Measurements from ENCODE around the gene RAVER2.
A peak's percentile ranks its signal among the peaks of the same experiment; 100 is the strongest.
"Not testable (repeated sequence)": the region's sequence is repeated elsewhere in the genome, so short reads cannot be mapped to it uniquely, and the experiment has no call there.

RAVER2 gene

GRCh38 chr1:64744492-64745180, at the start of gene RAVER2:
Gene RAVER2 (plus strand): TSS chr1:64745075. CDS start chr1:64745173, 98 bp downstream.
- DNase-seq (ENCODE audit: low read depth in 2 of 2, low spot score in 1 of 2), result peak in 1 of 2 donors; percentile 40

GRCh38 chr1:64696879-64697278, 48.0 kb upstream of the RAVER2 start:
- no peak for DNase-seq (ENCODE audit: low read depth in 2 of 2, low spot score in 1 of 2)

- DNase-seq (ENCODE audit: low read depth in 2 of 2, low spot score in 1 of 2), result no peak
Observed at GRCh38 chr1:64699327-64699726, 45.5 kb upstream of the RAVER2 start.

- no peak for DNase-seq (ENCODE audit: low read depth in 2 of 2, low spot score in 1 of 2)
Observed at GRCh38 chr1:64701071-64701470, 43.8 kb upstream of the RAVER2 start.

GRCh38 chr1:64701886-64702285, 43.0 kb upstream of the RAVER2 start:
- no peak for DNase-seq (ENCODE audit: low read depth in 2 of 2, low spot score in 1 of 2)

GRCh38 chr1:64702670-64703069, 42.2 kb upstream of the RAVER2 start:
- DNase-seq (ENCODE audit: low read depth in 2 of 2, low spot score in 1 of 2), result not testable (repeated sequence)

- no peak for DNase-seq (ENCODE audit: low read depth in 2 of 2, low spot score in 1 of 2)
Observed at GRCh38 chr1:64703600-64703999, 41.3 kb upstream of the RAVER2 start.

GRCh38 chr1:64705591-64705990, 39.3 kb upstream of the RAVER2 start:
- DNase-seq (ENCODE audit: low read depth in 2 of 2, low spot score in 1 of 2), result no peak

GRCh38 chr1:64711266-64711665, 33.6 kb upstream of the RAVER2 start:
- DNase-seq (ENCODE audit: low read depth in 2 of 2, low spot score in 1 of 2), result no peak

GRCh38 chr1:64712049-64712448, 32.8 kb upstream of the RAVER2 start:
- no peak for DNase-seq (ENCODE audit: low read depth in 2 of 2, low spot score in 1 of 2)

- no peak for DNase-seq (ENCODE audit: low read depth in 2 of 2, low spot score in 1 of 2)
Observed at GRCh38 chr1:64715186-64715585, 29.7 kb upstream of the RAVER2 start.

GRCh38 chr1:64721135-64721534, 23.7 kb upstream of the RAVER2 start:
- DNase-seq (ENCODE audit: low read depth in 2 of 2, low spot score in 1 of 2), result no peak

GRCh38 chr1:64721576-64722145, 23.2 kb upstream of the RAVER2 start:
- DNase-seq (ENCODE audit: low read depth in 2 of 2, low spot score in 1 of 2), result no peak

GRCh38 chr1:64727861-64728260, 17.0 kb upstream of the RAVER2 start:
- no peak for DNase-seq (ENCODE audit: low read depth in 2 of 2, low spot score in 1 of 2)

- no peak for DNase-seq (ENCODE audit: low read depth in 2 of 2, low spot score in 1 of 2)
Observed at GRCh38 chr1:64733581-64734286, 11.1 kb upstream of the RAVER2 start.

- no peak for DNase-seq (ENCODE audit: low read depth in 2 of 2, low spot score in 1 of 2)
Observed at GRCh38 chr1:64734287-64734652, 10.6 kb upstream of the RAVER2 start.

GRCh38 chr1:64740687-64741086, 4.2 kb upstream of the RAVER2 start:
- not testable (repeated sequence) for DNase-seq (ENCODE audit: low read depth in 2 of 2, low spot score in 1 of 2)

GRCh38 chr1:64743954-64744491, 852 bp upstream of the RAVER2 start:
- DNase-seq (ENCODE audit: low read depth in 2 of 2, low spot score in 1 of 2), result no peak

GRCh38 chr1:64745181-64745985, 508 bp downstream of the RAVER2 start:
- DNase-seq (ENCODE audit: low read depth in 2 of 2, low spot score in 1 of 2), result no peak

GRCh38 chr1:64745986-64746940, 1.4 kb downstream of the RAVER2 start:
- DNase-seq (ENCODE audit: low read depth in 2 of 2, low spot score in 1 of 2), result no peak

All from stimulated activated CD8-positive, alpha-beta memory T cell treated with anti-CD3 and anti-CD28 coated beads, Interleukin-4, amount 100 ng/mL, for 4 hours (primary cell).